Calu3 (cell line): ENCODE data around the gene HNRNPUL2. TPM values are rescaled to one million over a fixed set of nuclear protein-coding genes. Genes with fewer than 3 reads are reported as not detected.
"Not testable (repeated sequence)": the region's sequence is repeated elsewhere in the genome, so short reads cannot be mapped to it uniquely, and the experiment has no call there.

Experiments used
- BruUV-seq: library from RNA; stranded (reverse); fragments of 400-500 nt; replicated peaks from 2 replicates; lab custom pipeline; 2021; lab: Mats Ljungman, UMichigan
- CTCF ChIA-PET: fragments of 300-600 bp; sonication (Branson Sonifier 250); formaldehyde crosslinking; loops from one replicate; lab custom pipeline; 2022; ENCODE audit warnings: antibody characterized with exemption; lab: Charles Lee
- DNase-seq: peaks from one replicate; pipeline ENCODE4 v3.0.0; 2022
- H3K27ac Mint-ChIP-seq: one replicate; pipeline ENCODE4 v1.8.0; 2022; ENCODE audit warnings: mixed read lengths; ENCODE audit not compliant: unreplicated experiment
- H3K27me3 Mint-ChIP-seq: one replicate; pipeline ENCODE4 v1.8.0; 2022; ENCODE audit warnings: mixed read lengths; ENCODE audit not compliant: unreplicated experiment
- H3K36me3 Mint-ChIP-seq: one replicate; pipeline ENCODE4 v1.8.0; 2022; ENCODE audit warnings: mild to moderate bottlenecking, moderate library complexity, mixed read lengths; ENCODE audit not compliant: insufficient read depth, unreplicated experiment
- H3K4me1 Mint-ChIP-seq: one replicate; pipeline ENCODE4 v1.8.0; 2022; ENCODE audit warnings: mild to moderate bottlenecking, low read depth, mixed read lengths; ENCODE audit not compliant: unreplicated experiment
- H3K4me3 Mint-ChIP-seq: one replicate; pipeline ENCODE4 v1.8.0; 2022; ENCODE audit warnings: mild to moderate bottlenecking, low read depth, moderate library complexity, mixed read lengths; ENCODE audit not compliant: unreplicated experiment
- H3K9me3 Mint-ChIP-seq: one replicate; pipeline ENCODE4 v1.8.0; 2022; ENCODE audit warnings: low read depth, mixed read lengths; ENCODE audit not compliant: unreplicated experiment
- CTCF ChIP-seq: fragments of 200-600 bp; IDR thresholded peaks from one replicate; pipeline ENCODE4 v1.8.0; 2022; ENCODE audit warnings: antibody characterized with exemption; ENCODE audit not compliant: unreplicated experiment
- intact Hi-C: fragments of 100-400 bp; cut with micrococcal nuclease; formaldehyde crosslinking; loops from one replicate; pipeline ENCODE4 v1.10.0; 2022; ENCODE audit not compliant: unreplicated experiment
- total RNA-seq: library from RNA; stranded (reverse); gene quantifications from 2 replicates; pipeline ENCODE4 v1.2.3, GENCODE V29; 2022

The HNRNPUL2 gene
- total RNA-seq, 1 experiment from 2014 or later = 52.7 TPM

- peaks cover 74% of the 10 kb centered on the region for H3K36me3 Mint-ChIP-seq
- CTCF ChIA-PET = interaction anchor here (1.3 kb wide), 1 partner anchor 114 kb away, joined by 4 read pairs; the partner anchor contains the start of gene TUT1
Observed at GRCh38 chr11:62705880-62706849, 21.1 kb downstream of the HNRNPUL2 start.

GRCh38 chr11:62705413-62705812 lies 21.8 kb downstream of the HNRNPUL2 start:
- Mint-ChIP-seq H3K27ac (peak overlapping the region; percentile 86), H3K9me3 (no peaks in the 10 kb centered on the region), H3K4me3 (peak overlapping the region; percentile 98), H3K4me1 (peaks cover 24% of the 10 kb centered on the region), H3K36me3 (peaks cover 71% of the 10 kb centered on the region), H3K27me3 (no peaks in the 10 kb centered on the region)
- CTCF ChIA-PET = interaction anchor here (1.3 kb wide), 1 partner anchor 114 kb away, joined by 4 read pairs; the partner anchor contains the start of gene TUT1
- peak; percentile 29 for DNase-seq
- intact Hi-C loops = no loop called here
- BruUV-seq = no TSS peak
- no peak for TF ChIP-seq CTCF

More at GRCh38 chr11:62705880-62706849, 21.1 kb downstream of the HNRNPUL2 start:
- Mint-ChIP-seq H3K9me3 (no peaks in the 10 kb centered on the region), H3K27ac (peak overlapping the region; percentile 86), H3K4me1 (peaks cover 24% of the 10 kb centered on the region), H3K4me3 (peak overlapping the region; percentile 98), H3K27me3 (no peaks in the 10 kb centered on the region)
- no peak for TF ChIP-seq CTCF
- no TSS peak for BruUV-seq
- peak; percentile 94 for DNase-seq
- intact Hi-C loops = no loop called here

GRCh38 chr11:62703921-62704320 lies 23.3 kb downstream of the HNRNPUL2 start:
- H3K9me3 Mint-ChIP-seq, DNase-seq, BruUV-seq, H3K4me3 Mint-ChIP-seq, intact Hi-C loops, H3K27me3 Mint-ChIP-seq, H3K27ac Mint-ChIP-seq: not testable (repeated sequence)
- CTCF ChIA-PET = interaction anchor here (0.7 kb wide), 1 partner anchor 112 kb away, joined by 3 read pairs; no protein-coding TSS in a partner anchor
- Mint-ChIP-seq H3K36me3 (peaks cover 61% of the 10 kb centered on the region), H3K4me1 (peaks cover 19% of the 10 kb centered on the region)

GRCh38 chr11:62702246-62702645 lies 25.0 kb downstream of the HNRNPUL2 start:
- Mint-ChIP-seq H3K27me3 (no peaks in the 10 kb centered on the region), H3K36me3 (peaks cover 54% of the 10 kb centered on the region), H3K9me3 (no peaks in the 10 kb centered on the region), H3K4me3 (no peak overlapping the region), H3K4me1 (peaks cover 13% of the 10 kb centered on the region), H3K27ac (no peak overlapping the region)
- CTCF ChIA-PET = interaction anchor here (0.7 kb wide), 2 partner anchors 8 to 29 kb away, joined by 3 to 6 read pairs; no protein-coding TSS in a partner anchor
- intact Hi-C loops = no loop called here
- TF ChIP-seq CTCF = no peak
- no TSS peak for BruUV-seq
- DNase-seq = no peak
